Measurements from ENCODE around the gene GMPPB. TPM values are rescaled to one million over a fixed set of nuclear protein-coding genes. Genes with fewer than 3 reads are reported as not detected.
"Not testable (repeated sequence)": the region's sequence is repeated elsewhere in the genome, so short reads cannot be mapped to it uniquely, and the experiment has no call there.

GMPPB gene
- total RNA-seq, 1 donor from 2014 or later = 61.6 TPM

GRCh38 chr3:49714728-49715550 is 8.8 kb downstream of the GMPPB start:
- intact Hi-C loops (cut with micrococcal nuclease) = no loop called here

GRCh38 chr3:49713336-49714105 is 10.2 kb downstream of the GMPPB start:
- intact Hi-C loops (cut with micrococcal nuclease) = no loop called here

GRCh38 chr3:49712631-49713317 is 11.0 kb downstream of the GMPPB start:
- intact Hi-C loops (cut with micrococcal nuclease) = no loop called here

- intact Hi-C loops (cut with micrococcal nuclease) = no loop called here
These were observed 11.6 kb downstream of the GMPPB start for GRCh38 chr3:49712166-49712565.

GRCh38 chr3:49711489-49711888 is 12.3 kb downstream of the GMPPB start:
- intact Hi-C loops (cut with micrococcal nuclease) = no loop called here

GRCh38 chr3:49709852-49710251 is 13.9 kb downstream of the GMPPB start:
- intact Hi-C loops (cut with micrococcal nuclease) = no loop called here

GRCh38 chr3:49707113-49707480 is 16.7 kb downstream of the GMPPB start:
- intact Hi-C loops (cut with micrococcal nuclease) = no loop called here

- intact Hi-C loops (cut with micrococcal nuclease) = no loop called here
These were observed 17.2 kb downstream of the GMPPB start for GRCh38 chr3:49706456-49707112.

GRCh38 chr3:49705390-49705960 is 18.3 kb downstream of the GMPPB start:
- intact Hi-C loops (cut with micrococcal nuclease) = no loop called here

- intact Hi-C loops (cut with micrococcal nuclease) = no loop called here
These were observed 19.1 kb downstream of the GMPPB start for GRCh38 chr3:49704629-49705028.

GRCh38 chr3:49703956-49704355 is 19.8 kb downstream of the GMPPB start:
- intact Hi-C loops (cut with micrococcal nuclease) = no loop called here

- intact Hi-C loops (cut with micrococcal nuclease) = no loop called here
These were observed 20.3 kb downstream of the GMPPB start for GRCh38 chr3:49703443-49703927.

GRCh38 chr3:49702672-49703071 is 21.1 kb downstream of the GMPPB start:
- intact Hi-C loops (cut with micrococcal nuclease) = no loop called here

GRCh38 chr3:49701388-49702077 is 22.2 kb downstream of the GMPPB start:
- intact Hi-C loops (cut with micrococcal nuclease) = no loop called here

GRCh38 chr3:49700453-49701128 is 23.2 kb downstream of the GMPPB start:
- intact Hi-C loops (cut with micrococcal nuclease) = no loop called here

GRCh38 chr3:49700014-49700413 is 23.7 kb downstream of the GMPPB start:
- intact Hi-C loops (cut with micrococcal nuclease) = no loop called here

- intact Hi-C loops (cut with micrococcal nuclease) = no loop called here
These were observed 24.3 kb downstream of the GMPPB start for GRCh38 chr3:49699281-49699979.

GRCh38 chr3:49695350-49696015 is 28.3 kb downstream of the GMPPB start:
- intact Hi-C loops (cut with micrococcal nuclease) = not testable (repeated sequence)

Measured in T-helper 2 cell treated with Interferon-gamma antibody and Interleukin-4, amounts not matched to agents 100 ng/mL and 5 ng/mL, for 36 hours (primary cell).